Erythroblast (primary cell): ENCODE results near the gene TMC6.

Source experiments
- GATA1 ChIP-seq: IDR thresholded peaks from 2 replicates; pipeline ENCODE4 v1.6.1; 2011; ENCODE audit warnings: low read depth, mild to moderate bottlenecking, control low read depth, low read length, moderate library complexity
- POLR2A ChIP-seq: IDR thresholded peaks from 2 replicates; pipeline ENCODE4 v1.6.1; 2011; ENCODE audit warnings: mild to moderate bottlenecking, low read length

- TF ChIP-seq POLR2A: no peak
- no peak for TF ChIP-seq GATA1
Observed at GRCh38 chr17:78142119-78142861, 13.7 kb upstream of the TMC6 start.
